Heart right ventricle (tissue), 16 donors: ENCODE measurements around the gene ARPC5. TPM values are rescaled to one million over a fixed set of nuclear protein-coding genes. Genes with fewer than 3 reads are reported as not detected.

Experiments
- ATAC-seq, 8 donors: fragments of 200-7000 bp; cut with Tn5 transposase; one replicate each; pipeline ENCODE4 v1.9.1; 2020; ENCODE audit warnings: mild to moderate bottlenecking in 8 of 8, moderate library complexity in 8 of 8, moderate number of reproducible peaks in 1 of 8
- DNase-seq, 2 donors: peaks; one replicate each; pipeline ENCODE4 v3.0.0-alpha.2; 2020
- H3K27ac ChIP-seq, 10 donors: fragments of 200-600 bp; sonication (generic) in 2 of 10; one replicate each; pipeline versions ENCODE4 v1.5.0 to v1.8.0; 2020 to 2022; ENCODE audit warnings: mild to moderate bottlenecking in 3 of 10
- H3K27me3 ChIP-seq, 7 donors: fragments of 200-600 bp; one replicate each; pipeline ENCODE4 v1.8.0; 2021 to 2022; ENCODE audit warnings: mild to moderate bottlenecking in 2 of 7
- H3K36me3 ChIP-seq, 9 donors: fragments of 200-600 bp; sonication (generic) in 1 of 9; one replicate each; pipeline versions ENCODE4 v1.5.0 to v1.8.0; 2020 to 2022; ENCODE audit warnings: mild to moderate bottlenecking in 2 of 9
- H3K4me1 ChIP-seq, 9 donors: fragments of 200-600 bp; sonication (generic) in 1 of 9; one replicate each; pipeline versions ENCODE4 v1.5.0 to v1.8.0; 2020 to 2022; ENCODE audit warnings: mild to moderate bottlenecking in 4 of 9
- H3K4me3 ChIP-seq, 10 donors: fragments of 200-600 bp; sonication (generic) in 2 of 10; one replicate each; pipeline versions ENCODE4 v1.5.0 to v1.8.0; 2020 to 2022; ENCODE audit warnings: mild to moderate bottlenecking in 7 of 10, moderate library complexity in 2 of 10
- H3K9me3 ChIP-seq, 11 donors: fragments of 200-600 bp in 10 of 11; sonication (generic) in 2 of 11; one replicate each; pipeline versions ENCODE4 v1.5.0 to v1.8.0; 2013 to 2022; ENCODE audit warnings: mild to moderate bottlenecking in 2 of 11, control low read depth in 1 of 11, moderate library complexity in 1 of 11
- WGBS, 2 donors: extraction: QIAGEN DNeasy Blood & Tissue Kit; methylation state at CpG; one replicate each; pipeline ENCODE4 v1.1.7; 2013; ENCODE audit warnings: inconsistent platforms in 1 of 2; 5-methylcytosine and 5-hydroxymethylcytosine counted together
- intact Hi-C, 10 donors: fragments of 100-400 bp; cut with DNase I; formaldehyde crosslinking; loops; one replicate each; pipeline versions ENCODE4 v1.11.1 to v1.14.2; 2022
- polyA plus RNA-seq, 2 donors: library from polyadenylated mRNA; stranded (reverse); fragments of 200-250 nt; gene quantifications; one replicate each; pipeline ENCODE4 v1.2.3, GENCODE V29; 2013
- total RNA-seq, 10 donors: library from RNA; stranded (reverse); fragmentation: NEBNext Ultra II Directional in 3 of 10; extraction: Animal tissue kit (Norgen Biotek cat#: 25700) in 3 of 10; gene quantifications; one replicate each; pipeline versions ENCODE4 v1.2.1 to v1.2.4, GENCODE V29; 2021 to 2023
- TF ChIP-seq, protein P1 (sequence below), 9 donors: fragments of 200-600 bp; sonication (generic) in 2 of 9; IDR thresholded peaks; one replicate each; pipeline versions ENCODE4 v1.5.0 to v1.8.0; 2021 to 2022; ENCODE audit warnings: antibody characterized with exemption in 9 of 9, mild to moderate bottlenecking in 5 of 9, moderate library complexity in 1 of 9
- donor health status: Arrhythmogenic right ventricular cardiomyopathy.
- donor health status: ischemic (EF 13 %, LVEDD 7.1; RV severe dilation, severe dysfunction).
- donor health status: healthy with polysubstance abuse.
- donor health status: DM: no; HTN: yes; CAD: no.
- donor health status: DM: no; HTN: no; CAD: no.
- donor health status: ischemic (EF 25% LVEDD 6.9; RV normal size, moderate dysfunction).
- donor health status: ischemic (EF 25% LVEDD 5.7; RV mildly dilated, moderate dysfunction).
- donor health status: healthy.
- donor health status: DM: yes; HTN: yes; CAD: no.
- donor health status: Ischemic cardiomyopathy.
- donor health status: ischemic (EF 35%, LVEDD 5.7; RV mildly dilated, moderate dysfunction).
- donor health status: nonischemic (EF 11% LVEDD 7.7; RV severe dilation, severe dysfunction).
- donor health status: DM: yes; HTN: yes; CAD: no.
- donor health status: PGD.
- donor health status: ischemic (EF 29% LVEDD 5.4; RV normal size, mild dysfunction).
- donor health status: nonischemic (EF 23%, LVEDD 6.1; RV moderate dilation, normal function).

The ARPC5 gene
- total and polyA plus RNA-seq, 12 donors: 23.8 to 60.2 (median 31.7) TPM

DNA sequence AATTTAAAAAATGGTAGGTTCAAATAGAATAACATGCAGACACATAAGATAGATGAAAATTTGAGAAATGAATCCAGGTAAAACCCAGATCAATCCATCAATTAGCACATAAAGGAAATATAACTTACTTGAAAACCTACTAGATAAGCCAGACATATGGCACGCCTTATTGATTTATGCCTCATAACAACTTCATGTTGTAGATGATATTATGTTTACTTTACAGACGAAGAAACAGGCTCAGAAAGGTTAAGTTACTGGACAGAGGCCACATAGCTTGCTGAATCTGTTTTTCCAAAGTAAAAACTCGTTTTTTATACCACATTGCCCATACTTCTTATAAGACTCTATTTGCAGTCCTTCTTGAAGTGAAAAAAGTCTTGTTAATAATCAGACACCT is 23.2 kb downstream of the ARPC5 start:
- no peak for ATAC-seq
- TF ChIP-seq, protein P1, sequence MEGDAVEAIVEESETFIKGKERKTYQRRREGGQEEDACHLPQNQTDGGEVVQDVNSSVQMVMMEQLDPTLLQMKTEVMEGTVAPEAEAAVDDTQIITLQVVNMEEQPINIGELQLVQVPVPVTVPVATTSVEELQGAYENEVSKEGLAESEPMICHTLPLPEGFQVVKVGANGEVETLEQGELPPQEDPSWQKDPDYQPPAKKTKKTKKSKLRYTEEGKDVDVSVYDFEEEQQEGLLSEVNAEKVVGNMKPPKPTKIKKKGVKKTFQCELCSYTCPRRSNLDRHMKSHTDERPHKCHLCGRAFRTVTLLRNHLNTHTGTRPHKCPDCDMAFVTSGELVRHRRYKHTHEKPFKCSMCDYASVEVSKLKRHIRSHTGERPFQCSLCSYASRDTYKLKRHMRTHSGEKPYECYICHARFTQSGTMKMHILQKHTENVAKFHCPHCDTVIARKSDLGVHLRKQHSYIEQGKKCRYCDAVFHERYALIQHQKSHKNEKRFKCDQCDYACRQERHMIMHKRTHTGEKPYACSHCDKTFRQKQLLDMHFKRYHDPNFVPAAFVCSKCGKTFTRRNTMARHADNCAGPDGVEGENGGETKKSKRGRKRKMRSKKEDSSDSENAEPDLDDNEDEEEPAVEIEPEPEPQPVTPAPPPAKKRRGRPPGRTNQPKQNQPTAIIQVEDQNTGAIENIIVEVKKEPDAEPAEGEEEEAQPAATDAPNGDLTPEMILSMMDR (IDR thresholded peaks at IDR 0.05): no peak
- intact Hi-C loops: no loop called here
- H3K27ac ChIP-seq: no peak overlapping the region
- no peak overlapping the region for H3K4me3 ChIP-seq
- 89 to 93% methylated on average over 3 of the region's 3 CpGs for WGBS, 2 donors
- H3K27me3 ChIP-seq: no peaks in the 10 kb centered on the region
- peaks cover 11 to 36% (median 25%) of the 10 kb centered on the region in 9 donors for H3K4me1 ChIP-seq
- no peak for DNase-seq
- H3K9me3 ChIP-seq: no peaks in the 10 kb centered on the region
- H3K36me3 ChIP-seq: no peaks in the 10 kb centered on the region

DNA sequence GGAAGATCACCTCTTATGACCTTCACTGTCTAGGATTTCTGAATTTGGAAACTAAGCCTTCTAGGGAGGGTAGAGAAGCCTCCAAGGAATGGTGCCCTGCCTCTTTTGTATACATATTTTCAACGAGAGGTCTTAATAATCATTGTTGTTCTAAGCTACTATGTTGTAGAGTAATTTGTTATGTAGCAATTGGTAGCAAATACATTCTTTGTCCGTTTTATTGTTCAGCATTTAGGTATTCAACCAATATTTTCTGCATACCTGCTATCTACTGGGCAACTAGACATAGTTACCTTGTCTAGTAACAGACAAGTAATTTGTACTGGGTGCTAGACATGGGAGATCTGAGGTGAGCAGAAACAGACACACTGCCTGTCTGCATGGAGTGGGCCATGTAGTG is 24.6 kb downstream of the ARPC5 start:
- Histone ChIP-seq H3K27me3 (no peaks in the 10 kb centered on the region), H3K27ac (peak overlapping the region in 3 of 10 donors; percentile 67 to 87 (median 82)), H3K4me1 (peaks cover 11 to 46% (median 25%) of the 10 kb centered on the region in 9 donors), H3K36me3 (no peaks in the 10 kb centered on the region), H3K9me3 (no peaks in the 10 kb centered on the region), H3K4me3 (no peak overlapping the region)
- DNase-seq: no peak
- intact Hi-C loops: no loop called here
- TF ChIP-seq, protein P1 (IDR thresholded peaks at IDR 0.05): no peak
- WGBS, 2 donors: 32 to 43% methylated on average over 2 of the region's 2 CpGs
- ATAC-seq: no peak

DNA sequence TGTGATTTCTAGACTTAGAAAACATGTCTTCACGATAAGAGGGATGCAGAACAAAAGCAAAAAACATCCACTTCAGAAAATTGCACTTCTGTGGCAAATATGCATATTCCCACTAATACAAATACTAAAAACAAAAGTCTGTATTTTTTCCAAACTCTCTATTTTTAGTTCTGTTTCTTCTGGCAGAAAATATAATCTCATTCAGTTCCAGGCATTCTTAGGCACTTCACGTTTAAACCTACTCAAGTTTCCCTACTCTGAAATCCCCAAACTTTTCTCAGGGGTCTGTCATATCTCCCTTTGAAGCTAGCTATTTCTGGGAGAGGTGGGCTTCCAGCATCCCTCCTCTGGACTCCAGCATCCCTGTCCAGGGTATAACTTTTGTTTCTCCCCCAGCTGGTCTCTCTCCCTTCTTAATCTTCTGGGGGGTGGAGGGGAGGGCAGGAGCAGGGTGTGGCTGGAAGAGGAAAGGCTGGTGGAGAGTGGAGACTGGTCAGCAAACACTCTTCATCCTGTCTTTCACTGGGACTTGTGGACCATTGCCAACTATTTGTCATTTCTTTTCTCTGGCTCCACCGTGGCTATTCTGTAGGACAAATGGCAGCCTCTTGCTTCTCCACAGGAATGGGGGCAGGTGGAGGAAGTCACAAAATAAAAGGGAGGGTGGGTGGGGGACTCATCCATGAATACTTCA is 25.7 kb downstream of the ARPC5 start:
- H3K27ac ChIP-seq: peak overlapping the region in 9 of 10 donors; percentile 36 to 87 (median 66)
- TF ChIP-seq, protein P1 (IDR thresholded peaks at IDR 0.05): no peak
- H3K9me3 ChIP-seq: no peaks in the 10 kb centered on the region
- H3K27me3 ChIP-seq: no peaks in the 10 kb centered on the region
- H3K4me1 ChIP-seq: peaks cover 11 to 54% (median 25%) of the 10 kb centered on the region in 9 donors
- peak in 1 of 2 donors; percentile 35 for DNase-seq
- no peak overlapping the region for H3K4me3 ChIP-seq
- H3K36me3 ChIP-seq: no peaks in the 10 kb centered on the region
- intact Hi-C loops: no loop called here
- ATAC-seq: peak; percentile 24 to 77 (median 62)
- WGBS, 2 donors: 10 to 11% methylated on average over 3 of the region's 3 CpGs

DNA sequence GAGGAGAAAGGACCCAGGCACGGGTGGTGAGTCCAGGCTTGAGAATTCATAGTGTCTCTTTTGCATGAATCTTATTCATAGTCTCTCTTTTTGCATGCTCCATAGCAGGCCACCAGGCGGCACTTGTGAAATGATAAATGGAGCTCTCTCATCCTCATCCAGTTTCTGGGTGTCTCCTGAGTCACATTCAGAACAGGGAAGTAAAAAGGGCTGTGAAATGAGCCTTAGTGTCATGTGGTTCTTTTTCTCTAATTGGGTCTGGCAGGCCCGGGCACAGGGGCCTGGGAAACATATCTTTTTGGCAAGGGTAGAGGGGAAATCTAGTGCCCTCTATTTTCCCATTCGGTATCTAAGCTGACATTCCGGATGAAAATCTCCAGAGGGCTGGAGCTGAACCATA is 26.3 kb downstream of the ARPC5 start:
- Histone ChIP-seq H3K27ac (peak overlapping the region; percentile 13 to 87 (median 60)), H3K4me3 (peak overlapping the region in 1 of 10 donors; percentile 13), H3K9me3 (no peaks in the 10 kb centered on the region), H3K4me1 (peaks cover 11 to 58% (median 25%) of the 10 kb centered on the region in 9 donors), H3K27me3 (no peaks in the 10 kb centered on the region), H3K36me3 (no peaks in the 10 kb centered on the region)
- intact Hi-C loops: no loop called here
- ATAC-seq (peak; percentile 77 to 93 (median 89)), DNase-seq (peak; percentile 56 to 68)
- WGBS, 2 donors: 20 to 25% methylated on average over 5 of the region's 5 CpGs
- TF ChIP-seq, protein P1 (IDR thresholded peaks at IDR 0.05): peak in 8 of 9 donors; percentile 36 to 69 (median 60)
